GM21786 (cell line): ENCODE measurements around the gene MYBPC1.
"Not testable (repeated sequence)": the region's sequence is repeated elsewhere in the genome, so short reads cannot be mapped to it uniquely, and the experiment has no call there.

Experiments used
- ATAC-seq: cut with Tn5 transposase; IDR thresholded peaks from one replicate; pipeline ENCODE4 v1.9.1; 2021; ENCODE audit not compliant: unreplicated experiment

The MYBPC1 gene

GRCh38 chr12:101653503-101653902, 58.7 kb downstream of the MYBPC1 start:
- ATAC-seq: no peak

DNA sequence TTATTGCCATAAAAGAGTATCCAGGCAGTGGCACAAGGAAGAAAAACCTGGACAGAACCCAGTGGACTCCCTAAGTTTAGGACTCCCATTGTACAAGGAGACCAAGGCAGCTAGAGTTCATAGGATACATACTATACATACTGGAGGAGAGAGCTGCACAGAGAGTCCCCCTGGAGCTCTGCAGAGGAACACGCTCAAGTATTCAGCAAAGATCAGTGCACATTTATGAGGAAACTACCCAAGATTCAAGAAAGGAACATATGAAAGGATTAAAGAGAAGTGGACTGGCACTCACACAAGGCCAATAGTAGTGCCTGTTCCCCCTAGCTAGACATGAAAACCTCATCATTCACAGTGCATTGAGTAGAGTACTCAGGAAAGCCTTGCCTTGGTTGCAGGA, 59.7 kb downstream of the MYBPC1 start:
- ATAC-seq: no peak

- no peak for ATAC-seq
Observed at GRCh38 chr12:101655393-101655792, 60.6 kb downstream of the MYBPC1 start.

GRCh38 chr12:101660662-101661061, 65.9 kb downstream of the MYBPC1 start:
- ATAC-seq: not testable (repeated sequence)

GRCh38 chr12:101663298-101663697, 68.5 kb downstream of the MYBPC1 start:
- ATAC-seq: no peak

GRCh38 chr12:101664992-101665391, 70.2 kb downstream of the MYBPC1 start:
- ATAC-seq: no peak

GRCh38 chr12:101666052-101666728, 71.4 kb downstream of the MYBPC1 start:
- ATAC-seq: no peak

DNA sequence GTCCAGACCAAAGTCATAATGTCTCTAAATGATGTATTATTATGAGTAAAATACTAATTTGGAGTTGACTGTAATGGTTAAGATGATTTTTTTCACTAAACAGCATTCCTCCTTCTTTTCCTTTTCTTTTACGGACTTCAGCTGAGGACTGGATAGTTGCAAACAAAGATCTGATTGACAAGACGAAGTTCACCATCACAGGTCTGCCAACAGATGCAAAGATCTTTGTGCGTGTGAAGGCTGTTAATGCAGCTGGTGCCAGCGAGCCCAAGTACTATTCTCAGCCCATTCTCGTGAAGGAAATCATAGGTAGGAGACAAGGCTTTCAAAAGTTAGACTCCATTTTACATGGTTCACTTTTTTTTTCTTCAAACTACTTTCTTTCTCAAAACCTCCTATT, 72.8 kb downstream of the MYBPC1 start:
- no peak for ATAC-seq

DNA sequence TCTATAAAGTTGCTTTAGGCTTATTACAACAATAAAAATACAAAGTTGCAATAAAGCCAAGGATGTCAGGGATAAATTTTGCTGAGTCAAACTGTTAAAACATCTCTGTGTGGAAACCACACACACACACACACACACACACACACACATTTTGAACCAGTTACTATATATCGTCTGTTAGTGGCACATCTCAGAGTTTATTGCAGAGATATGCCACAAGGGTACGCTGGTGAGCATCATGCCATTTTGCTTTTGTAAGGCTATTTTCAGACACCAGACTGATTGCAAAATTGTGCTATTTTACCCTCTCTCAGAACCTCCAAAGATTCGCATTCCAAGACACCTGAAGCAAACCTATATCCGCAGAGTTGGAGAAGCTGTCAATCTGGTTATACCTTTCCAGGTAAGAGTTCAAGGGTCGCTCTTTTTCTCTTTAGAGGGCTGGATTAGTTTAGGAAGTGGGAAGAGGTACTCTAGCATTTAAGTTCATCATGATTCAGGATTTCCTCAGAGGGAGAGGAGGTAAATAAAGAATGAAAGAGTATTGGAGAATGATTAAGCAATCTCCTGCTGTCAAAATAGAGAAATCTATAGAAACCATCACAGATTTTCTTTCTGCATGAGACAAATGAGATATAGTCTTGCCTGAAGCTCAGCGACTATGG, 75.4 kb downstream of the MYBPC1 start:
- ATAC-seq: no peak

DNA sequence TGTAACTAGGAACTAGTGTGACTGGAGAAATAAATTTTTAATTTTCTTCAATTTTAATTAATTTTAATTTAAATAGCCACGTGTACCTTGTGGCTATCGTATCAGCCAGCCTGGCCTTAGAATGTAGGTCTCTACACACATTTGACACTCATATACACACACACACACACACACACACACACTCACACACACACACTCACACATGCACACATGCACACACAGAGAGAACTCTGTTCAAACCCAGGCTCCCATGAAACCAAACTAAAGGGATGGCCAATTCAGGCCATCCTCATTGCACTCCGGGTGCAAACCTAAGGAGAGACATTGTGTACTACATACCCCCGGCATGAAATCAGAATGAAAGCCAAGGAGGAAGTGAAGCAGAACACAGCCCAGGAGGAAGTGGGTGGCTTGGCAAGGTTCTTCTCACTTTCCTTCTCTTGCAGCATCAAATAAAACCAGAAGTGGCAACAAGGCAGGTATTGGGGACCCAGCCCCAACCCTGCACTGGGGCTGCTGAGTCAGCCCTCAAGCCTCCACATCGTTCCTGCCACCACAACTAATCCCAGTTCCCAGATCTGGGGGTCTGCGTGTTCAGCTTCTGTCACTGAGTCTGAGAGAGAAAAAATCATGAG, 76.5 kb downstream of the MYBPC1 start:
- ATAC-seq: peak; percentile 87

DNA sequence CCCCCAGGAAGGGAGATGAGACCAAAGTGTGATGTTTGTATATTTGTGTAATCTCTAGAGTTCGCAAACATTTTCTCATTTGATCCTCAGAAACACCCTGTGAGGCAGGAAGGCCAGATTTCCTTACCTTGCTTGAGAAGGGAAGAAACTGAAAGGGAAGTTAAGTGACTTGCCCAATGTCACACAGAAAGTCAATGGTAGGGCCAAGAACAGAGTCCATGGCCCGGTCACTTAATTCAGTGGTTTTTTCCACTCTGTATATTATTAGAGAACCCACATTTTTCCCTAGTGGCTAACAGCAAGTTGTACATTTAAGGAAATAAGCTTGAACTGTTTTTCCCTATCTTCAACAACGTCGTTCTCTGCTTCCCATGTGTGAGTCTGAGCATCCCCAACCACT, 77.1 kb downstream of the MYBPC1 start:
- peak; percentile 11 for ATAC-seq

DNA sequence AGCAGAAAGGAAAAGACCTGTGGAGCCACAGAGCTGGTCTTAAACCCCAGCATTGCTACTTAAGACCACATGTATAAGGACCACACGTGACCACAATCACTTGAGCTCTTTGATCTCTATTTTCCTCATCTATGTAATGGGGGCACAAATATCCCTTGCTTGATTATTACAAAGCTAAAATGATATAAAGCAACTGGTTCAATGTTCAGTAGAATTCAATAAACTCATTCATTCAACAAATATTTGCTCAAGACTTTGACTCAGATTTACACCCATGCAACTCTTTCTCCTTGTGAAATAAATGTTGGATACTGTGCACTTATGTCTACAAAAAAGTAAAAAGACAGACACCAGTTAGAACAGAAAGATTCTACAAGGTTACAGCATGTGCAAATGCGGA, 80.8 kb downstream of the MYBPC1 start:
- no peak for ATAC-seq

GRCh38 chr12:101676497-101676896, 81.7 kb downstream of the MYBPC1 start:
- not testable (repeated sequence) for ATAC-seq

GRCh38 chr12:101678081-101678480, 83.3 kb downstream of the MYBPC1 start:
- ATAC-seq: no peak

- ATAC-seq: no peak
Observed at GRCh38 chr12:101680240-101680639, 85.5 kb downstream of the MYBPC1 start.

DNA sequence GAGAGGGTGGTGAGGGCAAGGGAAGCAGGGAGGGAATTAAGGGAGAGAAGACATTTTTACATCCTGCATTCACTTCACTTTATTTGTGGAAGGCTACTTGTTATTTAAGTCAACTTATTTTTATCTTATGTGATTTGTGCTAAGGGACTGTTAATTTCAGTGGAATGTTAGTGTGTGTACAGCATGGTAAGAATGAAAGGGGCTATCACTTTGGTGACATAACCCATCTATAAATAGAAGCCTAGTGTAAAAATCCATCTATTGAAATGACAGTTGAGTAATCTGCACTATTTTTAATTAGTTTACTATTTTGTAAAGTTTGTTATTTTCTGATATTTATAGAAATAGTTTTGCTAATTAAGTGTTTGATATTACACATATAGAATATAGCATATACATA, 85.9 kb downstream of the MYBPC1 start:
- no peak for ATAC-seq

- ATAC-seq: not testable (repeated sequence)
Observed at GRCh38 chr12:101681627-101682026, 86.9 kb downstream of the MYBPC1 start.

DNA sequence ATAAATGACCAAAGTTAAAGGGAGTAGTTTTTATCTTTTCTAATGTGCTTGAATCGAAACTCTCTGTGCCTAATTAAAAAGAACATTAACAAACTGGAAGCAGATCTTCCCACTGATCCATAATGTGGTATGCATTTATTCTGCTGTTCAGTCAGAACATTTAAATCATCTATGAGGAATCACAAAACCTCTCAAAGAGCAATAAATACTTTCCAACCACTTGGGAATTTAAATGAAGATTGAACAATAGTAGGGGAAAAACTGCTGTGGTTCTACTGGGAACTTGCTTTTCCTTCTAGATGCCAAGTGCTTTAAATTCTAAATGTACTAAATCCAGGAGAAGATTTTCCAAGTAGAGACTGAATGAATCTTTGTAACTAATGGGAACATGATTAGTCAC, 90.3 kb downstream of the MYBPC1 start:
- ATAC-seq: no peak

- no peak for ATAC-seq
Observed at GRCh38 chr12:101686176-101686575, 91.4 kb downstream of the MYBPC1 start.

- ATAC-seq: no peak
Observed at GRCh38 chr12:101690544-101691098, 95.8 kb downstream of the MYBPC1 start.

GRCh38 chr12:101691503-101692096, 96.8 kb downstream of the MYBPC1 start:
- ATAC-seq: no peak
